ENCODE data around the gene GJA3. TPM values are rescaled to one million over a fixed set of nuclear protein-coding genes. Genes with fewer than 3 reads are reported as not detected.

GJA3 gene
- polyA plus RNA-seq, 1 experiment = 0.13 TPM

GRCh38 chr13:20198781-20199180 lies 37.9 kb upstream of the GJA3 start:
- POLR2A ChIA-PET = no interaction called here
- CTCF ChIA-PET = interaction anchor here (0.5 to 3.1 kb wide), 4 partner anchors 11 to 727 kb away, joined by 3 to 9 read pairs (median 4); no protein-coding TSS in a partner anchor
- Histone ChIP-seq H3K36me3 (ENCODE audit: control insufficient read depth, insufficient read depth, low read length) (no peaks in the 10 kb centered on the region), H3K27me3 (ENCODE audit: control insufficient read depth, insufficient read depth, low read length) (peaks cover 25% of the 10 kb centered on the region), H3K4me3 (ENCODE audit: low read depth, low read length) (no peak overlapping the region)
- TF ChIP-seq, protein P1, sequence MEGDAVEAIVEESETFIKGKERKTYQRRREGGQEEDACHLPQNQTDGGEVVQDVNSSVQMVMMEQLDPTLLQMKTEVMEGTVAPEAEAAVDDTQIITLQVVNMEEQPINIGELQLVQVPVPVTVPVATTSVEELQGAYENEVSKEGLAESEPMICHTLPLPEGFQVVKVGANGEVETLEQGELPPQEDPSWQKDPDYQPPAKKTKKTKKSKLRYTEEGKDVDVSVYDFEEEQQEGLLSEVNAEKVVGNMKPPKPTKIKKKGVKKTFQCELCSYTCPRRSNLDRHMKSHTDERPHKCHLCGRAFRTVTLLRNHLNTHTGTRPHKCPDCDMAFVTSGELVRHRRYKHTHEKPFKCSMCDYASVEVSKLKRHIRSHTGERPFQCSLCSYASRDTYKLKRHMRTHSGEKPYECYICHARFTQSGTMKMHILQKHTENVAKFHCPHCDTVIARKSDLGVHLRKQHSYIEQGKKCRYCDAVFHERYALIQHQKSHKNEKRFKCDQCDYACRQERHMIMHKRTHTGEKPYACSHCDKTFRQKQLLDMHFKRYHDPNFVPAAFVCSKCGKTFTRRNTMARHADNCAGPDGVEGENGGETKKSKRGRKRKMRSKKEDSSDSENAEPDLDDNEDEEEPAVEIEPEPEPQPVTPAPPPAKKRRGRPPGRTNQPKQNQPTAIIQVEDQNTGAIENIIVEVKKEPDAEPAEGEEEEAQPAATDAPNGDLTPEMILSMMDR (IDR thresholded peaks at IDR 0.05; ENCODE audit: insufficient read depth, low read depth, low read length) = no peak
- DNase-seq (ENCODE audit: low read depth) = no peak

GRCh38 chr13:20197361-20197834 lies 36.5 kb upstream of the GJA3 start:
- DNase-seq (ENCODE audit: low read depth) = no peak
- CTCF ChIA-PET = interaction anchor here (0.6 to 3.1 kb wide), 17 partner anchors 8 to 1000 kb away, joined by 3 to 10 read pairs (median 4); no protein-coding TSS in a partner anchor
- Histone ChIP-seq H3K36me3 (ENCODE audit: control insufficient read depth, insufficient read depth, low read length) (no peaks in the 10 kb centered on the region), H3K4me3 (ENCODE audit: low read depth, low read length) (no peak overlapping the region), H3K27me3 (ENCODE audit: control insufficient read depth, insufficient read depth, low read length) (peaks cover 28% of the 10 kb centered on the region)
- POLR2A ChIA-PET = no interaction called here
- TF ChIP-seq, protein P1 (IDR thresholded peaks at IDR 0.05; ENCODE audit: insufficient read depth, low read depth, low read length) = peak; percentile 81

DNA sequence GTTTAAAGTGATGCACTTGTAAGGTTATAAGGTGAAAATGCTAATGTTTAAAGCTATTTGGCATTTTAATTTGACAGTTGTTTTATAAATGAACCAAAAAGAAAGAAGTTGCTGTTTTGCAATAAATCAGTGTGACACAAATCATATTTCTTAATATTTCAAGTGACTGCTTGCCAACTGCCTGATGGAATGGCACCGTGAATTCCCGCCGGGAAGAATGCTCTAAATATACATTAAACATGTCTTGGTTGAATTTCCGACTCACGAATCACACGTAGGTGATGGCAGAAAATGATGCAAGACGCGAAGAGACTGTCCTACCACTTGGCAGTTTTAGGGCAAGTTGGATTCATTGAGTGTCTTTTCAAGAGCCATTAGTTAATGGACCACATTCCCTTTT lies 34.9 kb upstream of the GJA3 start:
- TF ChIP-seq, protein P1 (IDR thresholded peaks at IDR 0.05; ENCODE audit: insufficient read depth, low read depth, low read length) = no peak
- peaks cover 36% of the 10 kb centered on the region for H3K27me3 ChIP-seq (ENCODE audit: control insufficient read depth, insufficient read depth, low read length)
- no peaks in the 10 kb centered on the region for H3K36me3 ChIP-seq (ENCODE audit: control insufficient read depth, insufficient read depth, low read length)
- H3K4me3 ChIP-seq (ENCODE audit: low read depth, low read length) = no peak overlapping the region
- ChIA-PET CTCF (interaction anchor here (0.6 to 1.4 kb wide), 4 partner anchors 11 to 730 kb away, joined by 3 to 4 read pairs (median 3); no protein-coding TSS in a partner anchor), POLR2A (no interaction called here)
- DNase-seq (ENCODE audit: low read depth) = no peak

- Histone ChIP-seq H3K27me3 (ENCODE audit: control insufficient read depth, insufficient read depth, low read length) (peaks cover 40% of the 10 kb centered on the region), H3K4me3 (ENCODE audit: low read depth, low read length) (no peak overlapping the region), H3K36me3 (ENCODE audit: control insufficient read depth, insufficient read depth, low read length) (no peaks in the 10 kb centered on the region)
- ChIA-PET CTCF (interaction anchor here (1.3 kb wide), 2 partner anchors 8 to 16 kb away, joined by 3 to 4 read pairs; no protein-coding TSS in a partner anchor), POLR2A (no interaction called here)
- DNase-seq (ENCODE audit: low read depth) = no peak
- TF ChIP-seq, protein P1 (IDR thresholded peaks at IDR 0.05; ENCODE audit: insufficient read depth, low read depth, low read length) = no peak
Measured at GRCh38 chr13:20193907-20194631, 33.2 kb upstream of the GJA3 start.

DNA sequence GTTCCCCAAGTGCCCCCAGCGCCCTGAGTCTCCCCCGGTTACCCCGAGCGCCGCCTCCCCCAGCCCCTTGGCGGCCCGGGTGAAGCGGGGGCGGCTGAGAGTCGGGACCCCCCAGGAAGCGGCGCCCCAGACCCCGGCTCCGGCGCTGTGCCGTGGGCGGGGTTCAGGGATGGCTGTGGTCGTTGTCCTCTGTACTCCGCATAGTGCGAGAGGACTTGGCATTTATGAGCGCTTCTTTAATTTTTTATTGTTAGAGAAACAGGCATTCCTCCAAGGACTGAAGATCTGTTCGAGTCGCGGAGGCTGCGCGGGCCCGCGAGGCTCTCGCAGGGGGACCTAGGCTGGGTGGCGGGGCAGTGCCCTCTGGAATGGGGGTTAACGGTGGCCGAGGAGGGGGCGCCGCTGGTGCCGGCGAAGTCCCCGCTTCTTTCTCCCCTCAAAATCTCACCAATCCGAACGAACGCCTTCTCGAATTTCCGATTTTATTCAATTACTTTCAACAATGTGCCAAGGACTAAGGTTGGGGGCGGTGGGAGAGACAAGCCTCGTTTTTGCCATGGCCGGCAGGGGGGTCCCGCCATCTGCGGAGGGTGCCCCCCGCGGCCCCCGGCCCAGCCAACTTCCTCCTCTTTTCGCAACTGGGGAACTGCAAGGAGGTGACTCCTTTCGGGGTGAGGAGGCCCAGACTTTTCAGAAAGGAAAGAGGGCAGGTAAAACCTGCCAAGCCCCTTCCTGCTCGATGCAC lies 32.5 kb upstream of the GJA3 start:
- Histone ChIP-seq H3K27me3 (ENCODE audit: control insufficient read depth, insufficient read depth, low read length) (peaks cover 40% of the 10 kb centered on the region), H3K36me3 (ENCODE audit: control insufficient read depth, insufficient read depth, low read length) (no peaks in the 10 kb centered on the region), H3K4me3 (ENCODE audit: low read depth, low read length) (no peak overlapping the region)
- TF ChIP-seq, protein P1 (IDR thresholded peaks at IDR 0.05; ENCODE audit: insufficient read depth, low read depth, low read length) = no peak
- CTCF ChIA-PET = no interaction called here
- POLR2A ChIA-PET = no interaction called here
- no peak for DNase-seq (ENCODE audit: low read depth)

All from BJ (cell line).